HG03378 (cell line): Measurements from ENCODE around the gene CANT1.

Experiments
- ATAC-seq: cut with Tn5 transposase; IDR thresholded peaks from one replicate; pipeline ENCODE4 v1.9.1; 2021; ENCODE audit warnings: mild to moderate bottlenecking, moderate library complexity; ENCODE audit not compliant: unreplicated experiment

The CANT1 gene

DNA sequence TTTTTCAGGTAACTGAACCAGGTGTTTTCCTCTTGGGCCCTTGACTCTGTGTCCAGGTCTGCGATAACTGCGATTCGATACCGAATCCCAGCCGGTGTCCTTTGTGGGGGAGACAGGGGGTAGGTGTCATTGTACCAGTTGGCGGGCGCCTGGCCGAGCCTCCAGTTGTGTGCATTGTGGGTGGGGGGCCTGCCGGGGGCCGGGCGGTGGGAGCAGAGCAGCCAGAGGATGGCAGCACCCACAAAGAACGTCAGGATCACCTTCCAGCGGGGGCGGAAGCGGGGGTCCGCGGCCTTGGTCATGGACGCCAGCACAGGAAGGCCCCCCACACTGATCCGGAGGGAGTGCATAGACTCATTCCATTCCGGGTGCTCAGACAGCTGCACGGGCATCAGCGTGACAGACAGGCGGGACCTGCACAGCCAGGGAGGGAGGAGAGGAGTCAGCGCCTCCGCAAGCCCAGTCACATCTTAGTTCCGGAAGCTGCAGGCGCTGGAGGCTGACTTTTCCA lies 12.3 kb downstream of the CANT1 start:
- no peak for ATAC-seq

DNA sequence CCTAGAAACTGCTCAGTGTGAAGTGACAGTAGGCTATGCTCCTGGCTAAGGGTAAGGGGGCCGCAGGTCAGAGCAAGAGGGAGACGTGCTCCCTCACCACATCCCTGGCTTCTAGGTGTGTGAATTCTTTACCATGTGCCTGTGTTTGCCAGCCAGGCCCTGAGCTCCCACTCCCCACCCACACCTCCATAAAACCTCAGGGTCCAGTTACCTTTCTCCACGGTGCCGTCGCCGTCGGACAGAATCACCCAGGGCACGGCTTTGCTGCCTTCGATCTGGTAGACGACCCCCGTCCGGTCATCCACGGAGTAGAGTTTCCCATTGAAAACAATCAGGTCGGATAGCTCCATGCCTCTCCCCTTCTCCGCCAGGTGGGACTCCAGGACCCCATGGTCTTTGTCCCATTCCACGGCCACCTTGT lies 12.8 kb downstream of the CANT1 start:
- no peak for ATAC-seq

DNA sequence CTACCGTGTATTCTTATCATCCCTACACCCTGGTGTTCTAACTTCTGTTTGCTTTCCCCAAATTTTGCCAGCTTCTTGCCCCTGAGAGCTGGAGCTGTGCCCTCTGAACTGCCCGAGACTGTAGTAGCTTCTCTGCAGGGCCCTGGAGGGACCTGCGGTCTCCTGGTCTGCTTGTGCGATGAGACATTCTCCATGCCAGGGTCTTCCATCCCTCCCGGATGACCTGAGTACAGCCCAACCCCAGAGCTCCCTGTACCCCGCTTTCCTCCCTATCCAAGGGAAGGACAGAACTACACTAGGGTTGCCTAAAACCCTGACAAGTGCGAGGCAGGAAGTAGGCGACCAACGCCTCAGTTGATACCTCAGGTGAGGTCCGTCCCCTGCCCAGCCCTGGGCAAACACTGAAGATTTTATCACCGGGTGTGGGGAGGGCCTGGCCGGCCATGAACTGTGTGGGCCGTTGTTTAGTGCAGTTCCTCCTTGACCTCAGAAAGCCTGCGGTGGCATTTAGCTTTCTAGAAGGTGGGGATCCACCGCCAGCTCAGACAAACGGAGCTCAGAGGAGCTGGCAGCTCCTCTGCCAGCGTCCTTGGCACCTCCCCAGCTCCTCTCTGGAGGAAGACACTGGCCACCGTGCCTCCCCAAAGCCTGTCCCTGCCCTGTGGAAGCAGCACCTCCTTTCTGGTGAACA lies 13.7 kb downstream of the CANT1 start:
- ATAC-seq: no peak

DNA sequence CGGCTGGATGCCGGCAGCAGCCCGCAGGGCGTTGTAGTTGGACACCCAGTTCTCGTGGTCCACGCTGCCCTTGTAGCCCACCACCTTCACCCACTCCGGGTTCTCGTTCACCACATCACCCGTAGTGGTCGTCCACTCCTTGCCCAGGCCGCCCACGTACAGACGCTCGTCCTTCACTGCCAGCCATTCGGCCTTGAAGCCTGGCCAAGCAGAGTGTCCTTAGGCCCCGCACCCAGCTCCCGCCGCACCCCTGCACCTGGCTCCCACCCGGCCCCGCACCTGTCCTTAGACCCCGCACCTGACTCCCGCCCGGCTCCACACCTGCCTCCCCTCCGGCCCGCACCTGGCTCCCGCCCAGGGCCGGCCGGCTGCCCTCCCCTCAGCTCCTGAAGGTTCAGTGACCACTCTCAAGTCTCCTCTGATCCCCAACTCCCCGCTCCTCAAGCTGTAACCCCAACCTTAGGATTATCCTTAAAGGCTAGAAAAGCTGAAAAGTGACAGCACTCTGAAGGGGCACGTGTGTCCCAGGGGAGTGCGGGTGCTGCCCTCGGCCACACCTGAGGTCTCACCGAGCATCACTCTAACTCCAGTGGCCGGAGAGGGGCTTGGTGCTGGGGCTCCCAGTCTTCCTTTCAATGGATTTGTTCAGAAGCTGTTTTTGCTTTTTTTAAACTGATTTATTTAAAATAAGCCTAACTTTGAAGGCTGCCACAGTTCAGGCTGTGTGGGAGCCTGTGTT lies 14.4 kb downstream of the CANT1 start:
- ATAC-seq: no peak

DNA sequence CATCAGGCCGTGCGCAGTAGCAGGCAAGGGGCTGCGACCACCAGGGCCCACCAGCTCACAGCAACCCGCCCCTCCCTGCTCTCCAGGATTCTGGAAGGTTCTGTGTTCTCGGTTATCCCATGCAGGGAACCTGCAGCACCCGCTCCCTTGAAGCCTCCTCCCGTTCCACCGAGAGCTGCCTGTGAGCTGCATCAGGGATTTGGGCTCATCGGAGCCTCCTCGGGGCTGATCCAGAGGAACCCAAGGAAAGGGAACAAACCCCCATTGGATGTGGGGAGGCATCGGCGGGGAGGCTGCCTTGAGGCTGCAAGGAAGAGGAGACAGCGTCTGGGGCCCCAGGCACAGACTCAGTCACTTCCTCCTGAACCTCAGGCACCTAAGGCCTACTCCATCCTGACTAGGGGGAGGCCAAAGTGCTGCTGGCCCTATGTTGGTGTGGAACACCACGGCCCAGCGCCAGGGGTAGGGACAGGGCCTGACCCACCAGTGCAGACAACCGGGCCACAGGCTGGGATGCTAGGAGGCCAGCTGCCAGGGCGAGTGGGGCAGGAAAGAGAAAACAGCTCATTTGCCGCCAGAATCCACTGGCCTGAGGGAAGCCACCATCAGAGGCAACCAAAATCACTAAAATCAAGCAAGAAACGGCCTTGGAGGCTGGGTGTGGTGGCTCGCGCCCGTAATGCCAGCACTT lies 15.4 kb downstream of the CANT1 start:
- no peak for ATAC-seq

DNA sequence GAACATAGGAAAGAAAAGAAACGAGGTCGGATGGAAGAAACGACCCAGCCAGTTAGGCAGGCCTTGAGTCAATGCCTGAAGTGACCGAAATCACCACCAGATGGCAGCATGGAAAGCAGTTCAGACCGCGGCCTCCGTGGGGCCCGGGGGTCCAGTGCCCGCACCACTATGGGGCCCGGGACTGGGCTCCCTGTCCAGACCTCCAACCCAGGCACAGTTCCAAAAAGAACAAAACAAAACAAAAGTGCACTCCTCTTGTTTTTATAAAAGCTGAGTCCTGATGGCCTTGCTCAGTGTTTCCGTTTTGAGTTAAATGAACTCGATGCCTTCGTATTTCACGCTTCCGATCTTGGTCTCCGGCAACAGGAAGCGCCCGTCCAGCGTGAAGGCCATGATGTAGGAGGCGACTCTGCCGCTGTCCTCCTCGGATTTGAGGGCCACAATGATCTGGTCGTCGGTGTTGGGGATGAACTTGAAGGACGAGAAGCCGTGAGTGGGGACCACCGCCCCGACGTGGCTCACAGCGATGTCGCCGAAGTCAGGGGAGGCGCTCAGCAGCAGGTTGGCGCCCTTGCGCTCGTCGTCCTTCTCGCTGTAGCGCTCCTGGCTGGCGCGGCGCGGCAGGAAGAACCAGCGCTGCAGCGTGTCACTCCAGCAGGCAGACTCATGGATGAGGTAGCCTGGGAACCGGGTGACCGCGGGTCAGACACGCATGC lies 16.2 kb downstream of the CANT1 start:
- no peak for ATAC-seq

DNA sequence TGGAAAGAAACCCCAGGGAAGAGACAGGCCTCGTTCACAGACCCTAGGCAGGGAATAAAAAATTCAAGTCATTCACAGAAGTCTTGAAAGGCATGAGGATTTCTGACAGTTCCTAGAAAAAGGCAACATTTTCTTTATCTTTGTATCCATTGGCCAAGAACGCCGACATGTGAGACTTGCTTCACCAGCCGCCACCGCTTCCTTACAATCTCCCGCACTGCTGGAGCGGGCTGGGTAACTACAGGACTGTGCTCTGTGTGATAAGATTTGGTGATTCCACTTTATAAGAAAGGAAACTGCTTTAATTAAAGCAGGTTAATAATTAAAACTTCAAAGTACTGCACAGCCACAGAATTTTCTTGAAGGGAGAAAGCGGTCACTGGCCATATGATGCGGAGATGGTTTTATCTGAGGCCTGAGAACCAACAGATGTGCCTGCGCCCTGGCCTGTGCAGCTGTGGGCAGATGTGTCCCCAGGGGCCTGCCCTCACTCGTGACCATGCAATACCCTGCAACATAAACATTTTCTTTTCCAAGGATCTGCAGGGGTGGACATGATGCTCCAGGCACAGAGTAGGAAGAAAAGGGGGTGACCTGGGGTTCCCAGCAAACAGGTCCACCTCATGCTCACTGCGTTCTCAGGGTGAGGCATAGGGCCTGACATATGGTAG lies 16.9 kb downstream of the CANT1 start:
- no peak for ATAC-seq

DNA sequence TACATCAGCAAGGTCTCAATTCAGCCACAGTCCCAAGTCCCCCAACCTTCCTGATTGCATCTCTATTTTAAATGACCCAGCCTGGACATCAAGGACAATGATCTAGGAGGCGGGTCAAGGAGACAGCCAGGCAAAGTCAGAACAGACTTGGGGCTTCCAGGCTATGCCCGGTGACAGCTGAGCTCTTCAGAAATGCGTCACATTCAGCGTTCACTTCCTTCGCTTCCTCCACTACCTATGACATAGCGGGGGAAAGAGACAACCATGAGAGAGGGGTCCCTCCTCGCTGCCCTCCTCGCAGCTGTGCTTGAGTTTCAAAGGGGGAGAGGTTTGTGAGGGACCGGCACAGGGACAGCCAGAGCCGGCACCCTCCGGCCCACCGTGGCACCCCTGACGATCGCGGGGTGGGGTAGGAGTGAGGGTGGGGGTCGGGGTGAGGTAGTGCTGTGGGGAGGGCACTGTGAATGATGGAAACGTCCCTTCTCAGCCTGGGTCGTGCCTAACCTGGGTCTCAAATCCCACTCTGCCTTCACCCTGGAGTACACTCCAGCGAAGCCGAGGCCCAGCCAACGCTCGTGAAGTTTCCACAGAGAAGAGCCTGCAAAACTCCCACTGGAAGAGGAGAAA lies 17.5 kb downstream of the CANT1 start:
- no peak for ATAC-seq

DNA sequence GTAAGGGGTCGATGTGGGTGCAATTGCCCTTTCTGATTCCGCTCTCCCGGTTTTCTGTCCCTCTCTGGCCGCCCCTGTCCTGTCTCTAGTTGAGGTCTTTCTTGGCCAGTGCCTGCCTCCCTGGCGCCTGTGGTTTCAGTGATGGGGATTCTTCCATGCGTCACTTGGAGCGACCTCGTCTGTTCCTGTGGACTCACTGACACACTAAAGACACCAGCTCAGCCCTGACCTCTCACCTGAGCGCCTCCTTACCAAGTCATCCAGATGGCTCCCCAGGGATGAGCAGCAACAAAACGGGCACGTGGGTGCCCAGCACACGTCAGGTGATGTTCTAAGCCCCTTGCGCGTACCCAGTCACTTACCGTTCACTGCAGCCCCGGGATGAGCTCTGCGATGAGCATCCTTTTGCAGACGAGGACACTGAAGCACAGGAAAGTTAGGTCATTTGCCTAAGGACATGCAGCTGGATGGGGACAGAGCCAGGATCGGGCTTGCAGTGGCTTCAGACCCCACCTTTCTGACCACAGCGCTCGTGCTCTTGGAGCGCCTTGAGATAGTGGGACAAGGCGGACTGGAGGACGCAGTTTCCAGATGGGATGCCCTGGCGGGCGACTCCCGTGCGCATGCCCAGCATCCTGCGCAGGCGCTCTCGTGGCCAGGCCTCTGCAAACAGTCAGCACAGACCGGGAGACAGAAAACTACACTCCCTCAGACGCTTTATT lies 18.4 kb downstream of the CANT1 start:
- ATAC-seq: no peak

DNA sequence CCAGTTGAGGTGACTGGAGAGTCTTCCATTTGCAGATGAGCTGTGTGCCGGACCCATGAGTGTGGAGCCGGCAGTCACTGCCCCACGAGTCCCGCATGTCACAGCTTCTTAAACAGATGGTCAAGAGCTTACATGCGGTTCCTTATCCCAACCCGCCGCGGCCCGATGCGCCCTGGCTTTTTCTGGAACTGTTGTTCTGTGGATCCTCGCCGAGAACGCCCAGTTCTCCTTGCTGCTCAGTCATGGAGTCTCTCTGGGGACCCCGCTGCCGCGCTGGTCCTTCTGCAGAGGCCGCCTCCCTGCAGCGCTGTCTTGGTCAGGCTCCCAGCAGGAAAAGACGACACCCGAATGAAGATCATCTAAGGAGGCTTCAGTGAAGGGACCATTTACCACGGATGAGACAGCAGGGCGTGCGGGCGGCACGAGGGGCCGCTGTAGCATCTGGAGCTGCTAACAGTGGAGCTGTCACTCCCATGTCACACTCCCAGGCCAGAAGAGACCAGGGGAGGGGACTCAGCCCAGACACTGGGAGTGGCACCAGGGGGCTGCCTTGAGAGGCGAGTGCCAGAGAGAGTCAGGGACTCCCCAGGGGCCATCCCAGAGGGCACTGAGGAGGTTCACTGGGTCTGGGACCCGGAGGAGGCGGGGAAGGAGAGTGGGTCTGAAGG lies 19.1 kb downstream of the CANT1 start:
- no peak for ATAC-seq

DNA sequence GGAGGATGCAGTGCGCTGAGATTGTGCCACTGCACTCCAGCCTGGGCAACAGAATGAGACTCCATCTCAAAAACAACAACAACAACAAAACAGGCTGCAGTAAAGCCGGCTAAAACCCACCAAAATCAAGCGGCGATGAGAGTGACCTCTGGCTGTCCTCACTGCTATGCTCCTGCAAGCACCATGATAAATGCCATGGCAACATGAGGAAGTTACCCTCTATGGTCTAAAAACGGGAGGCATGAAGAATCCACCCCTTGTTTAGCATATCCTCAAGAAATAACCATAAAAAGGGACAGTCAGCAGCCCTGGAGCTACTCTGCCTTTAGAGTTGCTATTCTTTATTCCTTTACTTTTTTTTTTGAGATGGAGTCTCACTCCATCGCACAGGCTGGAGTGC lies 21.4 kb downstream of the CANT1 start:
- no peak for ATAC-seq

DNA sequence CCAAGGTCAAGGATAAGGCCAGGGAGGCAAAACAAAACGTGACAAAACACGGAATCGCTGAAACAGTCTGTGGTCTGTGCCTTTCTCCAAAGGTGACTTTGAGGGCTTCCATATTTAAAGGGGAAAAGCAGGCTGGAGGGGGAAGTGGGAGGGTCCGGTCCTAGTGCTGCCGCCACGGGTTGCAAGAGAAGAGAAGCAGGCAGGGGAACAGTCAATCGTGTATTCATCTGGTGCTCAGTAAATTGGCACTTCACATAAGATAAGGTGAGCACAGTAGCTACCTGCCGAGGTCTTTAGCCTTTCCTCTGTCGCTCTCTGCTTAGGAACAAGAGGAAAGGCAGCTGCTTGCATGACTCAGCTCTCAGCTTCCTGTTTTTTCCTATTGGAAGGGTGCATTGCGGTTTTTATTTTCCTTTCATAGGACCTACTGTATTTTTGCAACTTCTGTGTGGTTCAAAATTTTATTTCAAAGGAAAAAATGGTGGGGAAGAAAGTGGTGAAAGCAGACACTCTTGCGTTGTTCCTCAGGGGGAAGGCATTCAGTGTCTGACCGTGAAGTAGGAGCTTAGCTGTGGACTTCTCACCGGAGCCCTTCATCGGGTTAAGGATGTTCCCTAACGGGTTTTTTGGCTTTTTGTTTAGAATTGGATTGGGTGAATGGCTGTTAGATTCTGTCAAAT lies 22.8 kb downstream of the CANT1 start:
- ATAC-seq: no peak

DNA sequence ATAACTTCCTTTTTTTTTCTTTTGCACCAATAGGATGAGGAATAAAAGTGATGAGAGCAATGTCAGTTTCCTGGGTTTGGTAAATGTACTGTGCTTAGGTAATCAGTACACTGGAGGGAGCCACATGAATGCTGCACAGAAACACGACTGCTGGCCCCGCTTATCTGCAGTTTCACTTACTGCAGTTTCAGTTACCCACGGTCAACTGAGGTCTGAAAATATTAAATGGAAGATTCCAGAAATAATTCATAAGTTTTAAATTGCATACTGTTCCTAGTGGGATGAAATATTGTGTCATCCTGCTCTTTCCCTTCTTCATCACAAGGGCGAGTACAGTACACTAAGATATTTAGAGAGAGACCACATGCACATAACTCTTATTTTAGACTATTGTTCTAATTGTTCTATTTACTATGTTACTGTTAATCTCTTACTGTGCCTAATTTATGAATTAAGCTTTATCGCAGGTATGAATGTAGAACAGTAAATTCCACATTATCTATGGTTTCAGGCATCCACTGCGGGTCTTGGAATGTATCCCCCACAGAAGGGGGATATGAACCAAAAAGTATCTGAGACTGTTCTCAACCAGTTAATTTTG lies 23.4 kb downstream of the CANT1 start:
- ATAC-seq: no peak

DNA sequence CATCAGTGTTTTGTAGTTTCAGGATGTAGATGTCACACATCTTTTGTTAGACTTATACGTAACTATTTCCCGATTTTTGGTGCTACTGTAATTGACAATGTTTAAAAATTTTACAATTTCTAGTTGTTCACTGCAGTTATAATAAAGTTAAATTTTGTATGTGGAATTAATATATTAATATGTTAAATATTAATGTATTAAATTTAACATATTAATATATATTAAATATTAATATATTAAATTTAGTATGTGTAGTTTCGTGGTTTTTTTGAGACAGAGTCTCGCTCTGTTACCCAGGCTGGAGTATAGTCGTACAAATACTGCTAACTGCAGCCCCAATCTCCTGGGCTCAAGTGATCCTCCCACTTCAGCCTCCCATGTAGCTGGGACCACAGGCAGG lies 24.2 kb downstream of the CANT1 start:
- no peak for ATAC-seq

DNA sequence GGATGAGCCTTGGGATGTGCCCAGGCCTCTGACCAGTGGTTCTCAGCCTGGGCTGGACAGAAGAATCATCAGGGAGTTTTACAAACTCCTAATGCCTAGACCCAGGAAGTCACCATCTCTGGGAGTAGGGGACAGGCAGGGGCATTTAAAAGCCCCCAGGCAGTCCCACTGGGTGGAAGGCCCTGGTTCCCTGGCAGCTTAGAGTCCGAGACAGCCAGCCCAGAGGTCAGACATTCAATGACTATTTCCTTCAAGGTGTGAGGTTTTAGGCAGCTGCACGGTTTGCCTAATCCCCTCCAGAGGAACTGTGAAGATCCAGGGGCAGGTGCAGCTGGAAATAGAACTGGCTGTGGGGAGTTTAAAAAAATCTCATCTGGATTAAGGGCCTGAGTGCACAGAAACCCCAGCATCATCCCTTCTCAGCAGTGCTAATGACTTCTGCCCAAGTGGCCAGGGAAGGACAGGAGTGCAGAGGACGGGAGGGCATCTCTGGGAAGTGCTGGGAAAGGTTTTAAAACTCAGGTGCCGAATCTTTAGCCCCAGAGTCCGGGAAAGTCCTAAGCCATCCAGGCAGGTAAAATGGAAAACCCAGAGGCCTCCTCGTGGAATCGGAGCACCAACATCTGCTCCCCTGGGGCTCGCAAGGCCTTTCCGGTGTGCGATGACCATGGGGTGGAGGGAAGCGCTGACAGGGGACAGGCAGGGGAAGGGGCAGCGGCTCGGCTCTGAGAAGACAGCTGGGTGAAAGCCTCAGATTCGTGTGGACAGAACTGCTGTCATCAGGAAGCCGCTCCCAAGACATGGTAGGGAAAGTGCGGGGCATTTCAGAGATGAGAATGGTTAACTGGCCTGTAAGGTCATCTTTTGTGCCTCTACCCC lies 28.3 kb downstream of the CANT1 start:
- no peak for ATAC-seq

DNA sequence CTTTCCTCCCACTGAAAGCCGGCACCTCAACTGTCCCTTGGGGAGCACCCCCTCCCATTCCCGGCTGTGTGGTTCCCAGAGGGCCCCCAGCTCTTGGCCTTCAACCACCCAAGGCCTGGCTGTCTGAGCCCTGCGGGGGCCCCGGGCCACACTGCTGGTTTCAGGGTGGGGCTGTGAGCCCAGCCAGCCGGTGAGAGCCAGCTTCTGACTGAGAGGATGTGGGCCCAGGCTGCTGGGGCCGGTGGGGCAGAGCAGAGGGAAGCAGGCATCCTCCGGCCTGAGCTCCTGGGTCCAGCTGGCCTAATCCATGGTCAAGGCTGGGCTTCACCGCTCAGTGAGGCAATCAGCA lies 29.0 kb downstream of the CANT1 start:
- no peak for ATAC-seq
